AG09309 (cell line): Measurements from ENCODE around the gene SLC5A1.
"Not testable (repeated sequence)": the region's sequence is repeated elsewhere in the genome, so short reads cannot be mapped to it uniquely, and the experiment has no call there.

Experiments
- DNase-seq: peaks from one replicate; pipeline ENCODE4 v3.0.0-alpha.2; 2010; ENCODE audit warnings: low read depth
- H3K4me3 ChIP-seq: 2 replicates; pipeline ENCODE4 v1.5.1; 2011; ENCODE audit warnings: mild to moderate bottlenecking, low read depth, low read length, moderate library complexity; ENCODE audit not compliant: control insufficient read depth
- TF ChIP-seq, protein P1 (sequence below): IDR thresholded peaks from 2 replicates; pipeline ENCODE4 v1.5.1; 2011; ENCODE audit warnings: mild to moderate bottlenecking, low read depth, low read length, inconsistent platforms; ENCODE audit not compliant: insufficient read depth, control insufficient read depth; ENCODE audit errors: missing control alignments

The SLC5A1 gene

GRCh38 chr22:32140688-32141087, 97.6 kb downstream of the SLC5A1 start:
- TF ChIP-seq, protein P1, sequence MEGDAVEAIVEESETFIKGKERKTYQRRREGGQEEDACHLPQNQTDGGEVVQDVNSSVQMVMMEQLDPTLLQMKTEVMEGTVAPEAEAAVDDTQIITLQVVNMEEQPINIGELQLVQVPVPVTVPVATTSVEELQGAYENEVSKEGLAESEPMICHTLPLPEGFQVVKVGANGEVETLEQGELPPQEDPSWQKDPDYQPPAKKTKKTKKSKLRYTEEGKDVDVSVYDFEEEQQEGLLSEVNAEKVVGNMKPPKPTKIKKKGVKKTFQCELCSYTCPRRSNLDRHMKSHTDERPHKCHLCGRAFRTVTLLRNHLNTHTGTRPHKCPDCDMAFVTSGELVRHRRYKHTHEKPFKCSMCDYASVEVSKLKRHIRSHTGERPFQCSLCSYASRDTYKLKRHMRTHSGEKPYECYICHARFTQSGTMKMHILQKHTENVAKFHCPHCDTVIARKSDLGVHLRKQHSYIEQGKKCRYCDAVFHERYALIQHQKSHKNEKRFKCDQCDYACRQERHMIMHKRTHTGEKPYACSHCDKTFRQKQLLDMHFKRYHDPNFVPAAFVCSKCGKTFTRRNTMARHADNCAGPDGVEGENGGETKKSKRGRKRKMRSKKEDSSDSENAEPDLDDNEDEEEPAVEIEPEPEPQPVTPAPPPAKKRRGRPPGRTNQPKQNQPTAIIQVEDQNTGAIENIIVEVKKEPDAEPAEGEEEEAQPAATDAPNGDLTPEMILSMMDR: peak; percentile 12
- H3K4me3 ChIP-seq, DNase-seq: not testable (repeated sequence)

GRCh38 chr22:32142600-32142999, 99.5 kb downstream of the SLC5A1 start:
- TF ChIP-seq, protein P1: no peak
- no peak for DNase-seq
- no peak overlapping the region for H3K4me3 ChIP-seq

DNA sequence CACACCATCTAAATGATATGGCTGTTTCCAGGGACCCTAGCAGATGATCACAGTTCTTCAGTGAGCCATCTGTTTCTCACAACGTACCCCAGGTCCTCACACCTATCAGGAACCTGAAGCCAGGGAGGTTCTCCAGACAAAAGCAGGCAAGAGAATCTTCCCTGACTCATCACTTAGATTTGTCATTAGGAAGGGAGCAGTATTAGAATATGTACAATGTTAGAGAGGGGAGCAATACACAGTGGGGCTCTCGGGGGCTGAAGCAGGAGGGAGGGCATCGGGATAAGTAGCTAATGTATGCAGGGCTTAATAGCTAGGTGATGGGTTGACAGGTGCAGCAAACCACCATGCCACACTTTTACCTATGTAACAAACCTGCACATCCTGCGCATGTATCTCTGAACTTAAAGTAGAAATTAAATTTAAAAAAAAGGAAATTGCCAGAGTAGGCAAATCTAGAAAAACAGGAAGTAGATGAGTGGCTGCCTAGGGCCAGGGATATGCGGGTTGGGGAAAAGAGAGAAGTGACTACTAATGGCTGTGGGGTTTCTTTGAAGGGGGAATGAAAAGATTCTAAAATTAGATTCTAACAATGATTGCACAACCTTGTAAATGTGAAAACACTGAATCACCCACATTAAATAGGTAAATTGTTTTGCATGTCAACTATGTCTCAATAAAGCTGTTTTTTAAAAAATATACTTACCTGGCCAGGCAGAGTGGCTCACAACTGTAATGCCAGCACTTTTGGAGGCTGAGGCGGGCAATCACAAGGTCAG, 101.6 kb downstream of the SLC5A1 start:
- no peak overlapping the region for H3K4me3 ChIP-seq
- DNase-seq: no peak
- TF ChIP-seq, protein P1: no peak

GRCh38 chr22:32147128-32147527, 104.1 kb downstream of the SLC5A1 start:
- DNase-seq, H3K4me3 ChIP-seq: not testable (repeated sequence)

DNA sequence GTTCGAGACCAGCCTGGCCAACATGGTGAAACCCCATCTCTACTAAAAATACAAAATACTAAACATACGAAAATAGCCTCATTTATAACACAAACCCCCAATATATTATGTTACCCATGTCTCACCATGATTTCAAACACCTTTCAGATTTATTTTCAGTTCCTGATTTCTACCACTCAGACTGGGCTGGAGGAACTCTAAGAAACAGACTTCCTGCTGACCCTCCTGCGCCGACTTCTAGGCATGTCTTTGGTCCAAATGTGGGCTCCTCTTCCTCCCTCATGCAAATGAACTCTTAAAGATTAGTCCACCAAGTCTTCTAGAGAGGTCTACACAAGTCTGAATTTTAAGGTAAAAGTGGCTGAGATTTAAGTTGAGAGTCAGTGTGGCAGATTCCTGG, 105.3 kb downstream of the SLC5A1 start:
- not testable (repeated sequence) for DNase-seq, H3K4me3 ChIP-seq

DNA sequence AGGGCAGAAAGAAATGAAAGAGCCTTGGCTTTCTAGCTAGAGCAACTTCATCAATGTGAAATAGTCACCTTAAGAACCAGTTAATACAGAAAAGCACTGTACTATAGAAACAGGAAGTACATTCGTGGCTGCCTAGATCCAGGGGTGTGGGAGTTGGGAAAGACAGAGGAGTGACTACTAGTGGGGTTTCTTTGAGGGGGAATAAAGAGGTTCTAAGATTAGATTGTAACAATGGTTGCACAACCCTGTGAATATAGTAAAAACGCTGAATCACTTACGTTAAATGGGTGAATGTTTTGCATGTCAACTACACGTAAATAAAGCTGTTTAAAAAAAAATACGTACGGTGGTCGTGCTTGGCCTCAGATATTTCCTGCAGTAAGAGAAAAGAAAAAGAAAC, 107.6 kb downstream of the SLC5A1 start:
- not testable (repeated sequence) for DNase-seq, H3K4me3 ChIP-seq

- not testable (repeated sequence) for H3K4me3 ChIP-seq, DNase-seq
Observed at GRCh38 chr22:32151641-32152040, 108.6 kb downstream of the SLC5A1 start.

- not testable (repeated sequence) for DNase-seq
Observed at GRCh38 chr22:32154727-32155126, 111.7 kb downstream of the SLC5A1 start.

GRCh38 chr22:32157632-32158031, 114.6 kb downstream of the SLC5A1 start:
- not testable (repeated sequence) for H3K4me3 ChIP-seq

More at GRCh38 chr22:32154727-32155126, 111.7 kb downstream of the SLC5A1 start:
- H3K4me3 ChIP-seq: not testable (repeated sequence)

DNA sequence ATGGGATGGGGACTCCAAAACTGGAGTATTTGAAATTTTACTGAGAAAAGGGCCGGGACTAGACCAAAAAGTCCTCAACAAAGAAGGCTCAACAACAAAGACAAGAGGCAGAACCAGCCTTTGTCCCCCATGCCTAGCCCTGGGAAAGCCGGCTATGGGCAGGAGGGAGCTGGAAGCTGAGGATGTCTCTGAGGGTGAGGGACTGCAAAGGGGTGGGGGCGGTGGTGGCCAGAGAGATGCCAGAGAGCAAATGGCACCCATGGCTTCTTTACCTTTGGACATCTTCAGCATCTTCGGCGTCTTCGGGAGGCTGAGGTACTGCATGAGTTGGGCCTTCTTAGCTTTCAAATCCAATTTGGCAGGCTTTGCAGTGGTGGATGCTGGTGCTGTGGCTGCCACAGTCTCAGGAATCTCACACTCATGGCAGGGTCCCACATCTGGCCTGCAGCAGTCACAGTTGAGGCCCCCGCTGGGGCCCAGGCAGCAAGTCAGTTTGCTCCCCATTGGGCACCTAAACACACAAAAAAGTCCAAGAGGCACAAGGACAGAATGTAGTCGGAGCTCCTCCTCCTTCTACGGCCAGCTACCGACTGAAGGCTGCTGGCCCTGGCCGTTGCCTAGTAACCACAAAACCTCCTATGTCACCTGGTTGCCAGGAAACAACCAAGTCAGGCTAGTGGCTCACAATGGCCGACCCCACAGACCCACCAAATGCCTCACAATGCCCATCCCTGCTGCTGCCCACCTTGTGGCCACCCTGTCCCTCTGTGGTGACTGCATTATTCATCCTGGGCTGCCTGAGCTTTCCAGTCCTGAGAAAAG, 115.9 kb downstream of the SLC5A1 start, which contains the start of gene C22orf42:
TSS of gene C22orf42 (minus strand) at position 592 of the 822 bp plus-strand sequence. CDS start at position 504, 88 bp downstream.
- no peak within 1 kb of the TSS for H3K4me3 ChIP-seq
- no peak for DNase-seq
- TF ChIP-seq, protein P1: no peak

More at GRCh38 chr22:32157632-32158031, 114.6 kb downstream of the SLC5A1 start:
- not testable (repeated sequence) for DNase-seq

GRCh38 chr22:32160411-32160810, 117.3 kb downstream of the SLC5A1 start:
- not testable (repeated sequence) for DNase-seq, H3K4me3 ChIP-seq
